Measurements from ENCODE around the gene WDR19.
A peak's percentile ranks its signal among the peaks of the same experiment; 100 is the strongest.
"Not testable (repeated sequence)": the region's sequence is repeated elsewhere in the genome, so short reads cannot be mapped to it uniquely, and the experiment has no call there.

Gene WDR19

DNA sequence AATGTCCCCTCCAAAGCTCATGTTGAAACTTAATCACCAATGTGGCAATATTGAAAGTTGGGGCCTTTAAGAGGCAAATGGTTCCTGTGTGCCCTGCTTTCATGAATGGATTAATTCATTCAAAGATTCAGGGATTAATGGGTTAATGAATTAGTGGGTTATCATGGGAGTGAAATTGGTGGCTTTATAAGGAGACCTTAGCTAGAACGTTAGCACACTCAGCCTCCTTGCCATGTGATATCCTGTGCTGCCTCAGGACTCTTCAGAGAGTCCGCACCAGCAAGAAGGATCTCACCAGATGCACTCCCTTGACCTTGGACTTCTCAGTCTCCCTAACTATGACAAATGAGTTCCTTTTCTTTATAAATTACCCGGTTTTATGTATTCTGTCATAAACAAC, 2.6 kb upstream of the WDR19 start:
- Histone ChIP-seq H3K36me3 (ENCODE audit: control insufficient read depth, insufficient read depth, low read length) (no peaks in the 10 kb centered on the region), H3K9me3 (ENCODE audit: control insufficient read depth, low read length) (no peaks in the 10 kb centered on the region), H3K27me3 (ENCODE audit: control insufficient read depth, insufficient read depth, low read length) (no peaks in the 10 kb centered on the region), H3K4me1 (ENCODE audit: control insufficient read depth, insufficient read depth, low read length) (peaks cover 4% of the 10 kb centered on the region), H3K9ac (ENCODE audit: low read length) (no peak overlapping the region), H3K4me3 (ENCODE audit: low read length) (no peak overlapping the region)

DNA sequence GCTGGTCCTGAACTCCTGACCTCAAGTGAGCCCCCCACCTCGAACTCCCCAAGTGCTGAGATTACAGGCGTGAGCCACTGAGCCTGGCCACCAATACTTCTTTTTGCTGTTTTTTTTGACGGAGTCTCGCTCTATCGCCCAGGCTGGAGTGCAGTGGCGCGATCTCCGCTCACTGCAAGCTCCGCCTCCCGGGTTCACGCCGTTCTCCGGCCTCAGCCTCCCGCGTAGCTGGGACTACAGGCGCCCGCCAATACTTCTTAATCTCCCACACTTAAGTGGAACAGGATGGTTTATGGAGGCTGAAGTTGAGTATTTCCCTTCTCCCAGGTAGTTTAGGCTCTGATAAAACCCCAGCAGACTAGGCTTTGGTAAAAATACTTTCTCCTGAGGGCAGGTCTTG, 1.7 kb upstream of the WDR19 start:
- H3K27me3 ChIP-seq (ENCODE audit: control insufficient read depth, insufficient read depth, low read length); H3K9me3 ChIP-seq (ENCODE audit: control insufficient read depth, low read length); H3K36me3 ChIP-seq (ENCODE audit: control insufficient read depth, insufficient read depth, low read length); H3K4me1 ChIP-seq (ENCODE audit: control insufficient read depth, insufficient read depth, low read length); H3K4me3 ChIP-seq (ENCODE audit: low read length); H3K9ac ChIP-seq (ENCODE audit: low read length): not testable (repeated sequence)

DNA sequence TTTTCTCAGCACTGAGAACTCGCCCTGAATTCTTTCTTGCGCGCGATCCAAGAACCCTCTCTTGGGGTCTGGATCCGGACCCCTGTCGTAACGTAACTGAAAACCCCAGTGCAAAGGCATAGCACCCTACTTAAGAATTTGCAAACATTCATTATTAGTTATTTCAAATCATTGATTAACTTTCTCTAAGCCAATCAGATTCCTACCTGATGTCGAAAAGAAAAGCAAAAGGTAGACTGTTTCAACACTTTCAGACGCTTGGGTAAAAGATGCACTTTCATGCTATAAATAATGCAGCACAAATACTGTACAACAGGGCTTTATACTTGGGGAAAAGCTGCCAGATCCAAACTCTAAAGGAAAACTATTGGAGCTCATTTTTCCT, 817 bp upstream of the WDR19 start:
- peaks cover 4% of the 10 kb centered on the region for H3K4me1 ChIP-seq (ENCODE audit: control insufficient read depth, insufficient read depth, low read length)
- H3K9me3 ChIP-seq (ENCODE audit: control insufficient read depth, low read length) = no peaks in the 10 kb centered on the region
- peak overlapping the region; percentile 7 for H3K4me3 ChIP-seq (ENCODE audit: low read length)
- H3K27me3 ChIP-seq (ENCODE audit: control insufficient read depth, insufficient read depth, low read length) = no peaks in the 10 kb centered on the region
- no peaks in the 10 kb centered on the region for H3K36me3 ChIP-seq (ENCODE audit: control insufficient read depth, insufficient read depth, low read length)
- H3K9ac ChIP-seq (ENCODE audit: low read length) = peak overlapping the region; percentile 3

DNA sequence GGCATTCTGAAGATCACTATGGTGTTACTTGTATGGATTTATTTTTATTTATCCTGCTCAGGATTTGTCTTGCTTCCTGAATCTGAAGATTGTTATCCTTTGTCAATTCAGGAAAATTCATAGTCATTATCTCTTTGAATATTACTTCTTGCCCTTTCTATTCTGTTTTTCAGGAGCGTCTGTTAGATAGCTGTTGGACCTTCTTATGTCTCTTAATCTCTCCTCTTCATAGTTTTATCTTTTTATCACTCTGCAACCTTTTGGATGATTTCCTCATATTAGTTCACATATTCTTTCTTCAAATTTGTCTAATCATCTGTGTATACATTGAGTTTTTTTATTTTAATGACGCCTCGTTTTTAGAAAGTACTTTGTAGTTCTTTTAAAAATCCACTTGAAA, 19.6 kb downstream of the WDR19 start:
- H3K4me3 ChIP-seq (ENCODE audit: low read length) = no peak overlapping the region
- H3K27me3 ChIP-seq (ENCODE audit: control insufficient read depth, insufficient read depth, low read length) = no peaks in the 10 kb centered on the region
- no peaks in the 10 kb centered on the region for H3K9me3 ChIP-seq (ENCODE audit: control insufficient read depth, low read length)
- no peaks in the 10 kb centered on the region for H3K4me1 ChIP-seq (ENCODE audit: control insufficient read depth, insufficient read depth, low read length)
- no peaks in the 10 kb centered on the region for H3K36me3 ChIP-seq (ENCODE audit: control insufficient read depth, insufficient read depth, low read length)
- H3K9ac ChIP-seq (ENCODE audit: low read length) = no peak overlapping the region

DNA sequence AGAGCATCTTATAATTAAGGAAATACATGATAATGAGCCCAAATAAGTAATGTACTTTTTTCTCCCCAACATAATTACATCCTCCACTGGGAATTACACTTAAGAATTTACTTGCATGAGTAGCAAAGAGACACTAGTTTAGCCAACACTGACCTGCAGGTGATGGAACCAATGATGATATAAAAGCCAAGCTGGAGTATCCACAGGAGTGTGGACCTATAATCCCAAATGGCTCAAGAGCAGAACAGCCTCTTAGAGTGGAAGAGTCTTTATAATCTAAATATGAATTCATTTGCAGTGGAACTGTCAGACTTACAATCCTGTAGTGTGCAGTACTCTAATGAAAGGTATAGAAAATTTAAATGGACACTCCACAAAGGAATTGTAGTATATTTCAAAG, 22.2 kb downstream of the WDR19 start:
- Histone ChIP-seq H3K4me3 (ENCODE audit: low read length) (no peak overlapping the region), H3K9me3 (ENCODE audit: control insufficient read depth, low read length) (no peaks in the 10 kb centered on the region), H3K27me3 (ENCODE audit: control insufficient read depth, insufficient read depth, low read length) (no peaks in the 10 kb centered on the region), H3K36me3 (ENCODE audit: control insufficient read depth, insufficient read depth, low read length) (no peaks in the 10 kb centered on the region), H3K4me1 (ENCODE audit: control insufficient read depth, insufficient read depth, low read length) (no peaks in the 10 kb centered on the region), H3K9ac (ENCODE audit: low read length) (no peak overlapping the region)

DNA sequence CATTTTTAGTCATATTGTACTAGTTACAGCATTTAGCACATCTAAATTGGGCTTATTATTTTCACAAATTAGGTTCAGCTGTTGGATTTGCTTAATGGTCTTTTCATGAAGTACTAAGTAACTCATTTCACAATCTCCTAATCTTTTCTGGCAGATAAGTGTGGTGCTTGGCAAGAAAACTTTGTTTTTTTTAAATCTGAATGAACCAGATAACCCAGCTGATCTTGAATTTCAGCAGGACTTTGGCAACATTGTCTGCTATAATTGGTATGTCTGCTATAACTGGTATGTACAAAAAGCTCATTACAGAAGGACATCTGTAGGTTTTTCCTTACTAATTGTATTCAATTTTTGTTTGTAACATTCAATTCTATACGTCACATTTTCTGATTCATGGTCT, 22.7 kb downstream of the WDR19 start:
- Histone ChIP-seq H3K27me3 (ENCODE audit: control insufficient read depth, insufficient read depth, low read length) (no peaks in the 10 kb centered on the region), H3K4me1 (ENCODE audit: control insufficient read depth, insufficient read depth, low read length) (no peaks in the 10 kb centered on the region), H3K4me3 (ENCODE audit: low read length) (no peak overlapping the region), H3K9ac (ENCODE audit: low read length) (no peak overlapping the region), H3K36me3 (ENCODE audit: control insufficient read depth, insufficient read depth, low read length) (no peaks in the 10 kb centered on the region), H3K9me3 (ENCODE audit: control insufficient read depth, low read length) (no peaks in the 10 kb centered on the region)

DNA sequence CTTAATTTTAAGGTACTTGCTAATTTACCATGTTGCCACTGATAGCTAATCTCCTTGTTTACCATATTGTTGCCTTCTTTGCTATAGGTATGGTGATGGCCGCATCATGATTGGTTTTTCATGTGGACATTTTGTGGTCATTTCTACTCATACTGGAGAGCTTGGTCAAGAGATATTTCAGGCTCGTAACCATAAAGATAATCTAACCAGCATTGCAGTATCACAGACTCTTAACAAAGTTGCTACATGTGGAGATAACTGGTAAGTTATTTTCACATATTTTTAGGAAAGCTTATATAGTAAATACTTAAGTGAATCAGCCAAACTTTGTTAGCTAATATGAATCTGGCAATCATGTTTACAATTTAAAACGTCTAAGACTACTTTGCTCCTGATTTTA, 23.1 kb downstream of the WDR19 start:
- H3K4me1 ChIP-seq (ENCODE audit: control insufficient read depth, insufficient read depth, low read length) = no peaks in the 10 kb centered on the region
- H3K27me3 ChIP-seq (ENCODE audit: control insufficient read depth, insufficient read depth, low read length) = no peaks in the 10 kb centered on the region
- no peak overlapping the region for H3K4me3 ChIP-seq (ENCODE audit: low read length)
- H3K9me3 ChIP-seq (ENCODE audit: control insufficient read depth, low read length) = no peaks in the 10 kb centered on the region
- H3K36me3 ChIP-seq (ENCODE audit: control insufficient read depth, insufficient read depth, low read length) = no peaks in the 10 kb centered on the region
- no peak overlapping the region for H3K9ac ChIP-seq (ENCODE audit: low read length)

DNA sequence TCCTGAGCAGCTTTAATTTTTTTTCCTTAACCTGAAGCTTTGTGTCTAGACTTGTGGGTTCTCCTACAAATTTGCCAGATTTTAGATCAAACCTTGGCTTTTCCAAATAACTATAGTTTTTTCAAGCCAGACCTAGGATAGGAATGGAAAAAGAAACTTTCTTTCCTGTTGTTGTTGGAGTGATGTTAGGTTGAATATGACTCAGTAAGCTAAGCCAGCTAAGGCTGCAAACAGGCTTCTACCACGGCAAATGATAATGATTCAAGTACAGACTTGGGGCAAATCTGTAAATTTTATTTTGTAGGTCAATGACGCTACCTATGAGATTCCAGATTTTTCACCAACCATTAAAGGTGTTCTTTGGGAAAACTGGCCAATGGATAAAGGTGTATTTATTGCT, 45.6 kb downstream of the WDR19 start:
- no peak overlapping the region for H3K9ac ChIP-seq (ENCODE audit: low read length)

DNA sequence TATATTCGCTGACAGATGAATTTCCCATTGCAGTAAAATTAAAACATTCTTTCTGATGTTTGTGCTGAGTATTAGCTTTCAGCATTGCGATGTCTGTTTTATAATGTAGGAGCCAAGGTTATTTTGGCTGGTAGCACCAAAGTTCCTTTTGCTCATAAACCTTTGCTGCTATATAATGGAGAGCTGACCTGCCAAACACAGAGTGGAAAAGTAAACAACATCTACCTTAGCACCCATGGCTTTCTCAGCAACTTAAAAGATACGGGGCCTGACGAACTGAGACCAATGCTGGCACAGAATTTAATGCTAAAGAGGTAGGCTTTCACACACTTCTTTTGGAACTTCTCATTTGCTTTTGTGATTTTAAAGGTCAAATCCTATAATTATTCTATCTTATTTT, 46.0 kb downstream of the WDR19 start:
- no peaks in the 10 kb centered on the region for H3K9me3 ChIP-seq (ENCODE audit: control insufficient read depth, low read length)

More for the DNA sequence above, 45.6 kb downstream of the WDR19 start:
- Histone ChIP-seq H3K36me3 (ENCODE audit: control insufficient read depth, insufficient read depth, low read length) (no peaks in the 10 kb centered on the region), H3K4me1 (ENCODE audit: control insufficient read depth, insufficient read depth, low read length) (no peaks in the 10 kb centered on the region), H3K9me3 (ENCODE audit: control insufficient read depth, low read length) (no peaks in the 10 kb centered on the region), H3K4me3 (ENCODE audit: low read length) (no peak overlapping the region), H3K27me3 (ENCODE audit: control insufficient read depth, insufficient read depth, low read length) (no peaks in the 10 kb centered on the region)

DNA sequence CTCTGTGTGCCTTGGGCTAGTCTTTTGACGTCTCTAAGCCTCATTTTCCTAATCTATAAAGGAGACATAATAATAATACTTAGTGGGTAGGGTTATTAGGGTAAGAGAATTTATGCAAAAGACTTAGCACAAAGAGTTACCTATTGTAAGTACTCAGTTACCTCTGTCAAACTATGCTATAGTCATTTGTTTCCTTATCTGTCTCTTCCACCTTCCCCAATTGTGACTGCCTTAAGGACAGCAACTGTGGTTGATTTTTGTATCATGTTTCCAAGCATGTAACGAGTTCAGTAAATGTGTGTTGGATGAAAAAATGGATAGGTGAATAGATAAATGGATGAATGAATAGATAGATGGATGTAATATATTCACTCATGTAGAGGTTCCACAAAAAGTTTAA, 48.1 kb downstream of the WDR19 start:
- H3K4me3 ChIP-seq (ENCODE audit: low read length) = no peak overlapping the region
- H3K4me1 ChIP-seq (ENCODE audit: control insufficient read depth, insufficient read depth, low read length) = no peaks in the 10 kb centered on the region
- H3K9me3 ChIP-seq (ENCODE audit: control insufficient read depth, low read length) = no peaks in the 10 kb centered on the region
- H3K36me3 ChIP-seq (ENCODE audit: control insufficient read depth, insufficient read depth, low read length) = no peaks in the 10 kb centered on the region
- H3K9ac ChIP-seq (ENCODE audit: low read length) = no peak overlapping the region
- no peaks in the 10 kb centered on the region for H3K27me3 ChIP-seq (ENCODE audit: control insufficient read depth, insufficient read depth, low read length)

More for the DNA sequence above, 46.0 kb downstream of the WDR19 start:
- Histone ChIP-seq H3K36me3 (ENCODE audit: control insufficient read depth, insufficient read depth, low read length) (no peaks in the 10 kb centered on the region), H3K9ac (ENCODE audit: low read length) (no peak overlapping the region), H3K4me1 (ENCODE audit: control insufficient read depth, insufficient read depth, low read length) (no peaks in the 10 kb centered on the region), H3K4me3 (ENCODE audit: low read length) (no peak overlapping the region), H3K27me3 (ENCODE audit: control insufficient read depth, insufficient read depth, low read length) (no peaks in the 10 kb centered on the region)

DNA sequence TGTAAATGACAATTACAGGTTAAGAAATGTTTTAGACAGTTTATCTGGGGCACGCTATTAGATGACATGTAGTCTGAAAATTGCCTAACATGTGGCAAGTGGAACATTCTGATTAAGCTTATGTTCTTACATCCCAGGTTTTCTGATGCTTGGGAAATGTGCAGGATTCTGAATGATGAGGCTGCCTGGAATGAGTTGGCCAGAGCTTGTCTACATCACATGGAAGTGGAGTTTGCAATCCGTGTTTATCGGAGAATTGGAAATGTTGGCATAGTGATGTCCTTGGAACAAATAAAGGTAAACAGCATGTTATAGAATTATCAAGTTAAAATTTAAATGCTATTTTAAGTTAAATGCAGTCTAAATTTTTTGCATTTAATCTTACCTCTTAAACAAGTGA, 49.3 kb downstream of the WDR19 start:
- Histone ChIP-seq H3K4me1 (ENCODE audit: control insufficient read depth, insufficient read depth, low read length) (no peaks in the 10 kb centered on the region), H3K4me3 (ENCODE audit: low read length) (no peak overlapping the region), H3K9me3 (ENCODE audit: control insufficient read depth, low read length) (no peaks in the 10 kb centered on the region), H3K36me3 (ENCODE audit: control insufficient read depth, insufficient read depth, low read length) (no peaks in the 10 kb centered on the region), H3K27me3 (ENCODE audit: control insufficient read depth, insufficient read depth, low read length) (no peaks in the 10 kb centered on the region), H3K9ac (ENCODE audit: low read length) (no peak overlapping the region)

DNA sequence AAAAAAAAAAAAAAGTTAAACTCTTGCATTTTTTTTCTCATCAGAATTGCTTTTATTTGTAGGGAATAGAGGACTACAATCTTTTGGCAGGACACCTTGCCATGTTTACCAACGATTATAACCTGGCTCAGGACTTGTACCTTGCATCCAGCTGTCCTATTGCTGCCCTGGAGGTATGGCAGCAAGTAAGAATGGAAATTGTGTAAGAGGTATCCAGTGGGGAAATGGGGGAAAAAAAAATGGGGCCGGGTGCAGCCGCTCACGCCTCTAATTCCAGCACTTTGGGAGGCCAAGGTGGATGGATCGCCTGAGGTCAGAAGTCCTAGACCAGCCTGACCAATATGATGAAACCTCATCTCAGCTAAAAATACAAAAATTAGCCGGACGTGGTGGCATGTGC, 49.8 kb downstream of the WDR19 start:
- Histone ChIP-seq H3K36me3 (ENCODE audit: control insufficient read depth, insufficient read depth, low read length) (no peaks in the 10 kb centered on the region), H3K9ac (ENCODE audit: low read length) (no peak overlapping the region), H3K9me3 (ENCODE audit: control insufficient read depth, low read length) (no peaks in the 10 kb centered on the region), H3K4me3 (ENCODE audit: low read length) (no peak overlapping the region), H3K4me1 (ENCODE audit: control insufficient read depth, insufficient read depth, low read length) (no peaks in the 10 kb centered on the region), H3K27me3 (ENCODE audit: control insufficient read depth, insufficient read depth, low read length) (no peaks in the 10 kb centered on the region)

DNA sequence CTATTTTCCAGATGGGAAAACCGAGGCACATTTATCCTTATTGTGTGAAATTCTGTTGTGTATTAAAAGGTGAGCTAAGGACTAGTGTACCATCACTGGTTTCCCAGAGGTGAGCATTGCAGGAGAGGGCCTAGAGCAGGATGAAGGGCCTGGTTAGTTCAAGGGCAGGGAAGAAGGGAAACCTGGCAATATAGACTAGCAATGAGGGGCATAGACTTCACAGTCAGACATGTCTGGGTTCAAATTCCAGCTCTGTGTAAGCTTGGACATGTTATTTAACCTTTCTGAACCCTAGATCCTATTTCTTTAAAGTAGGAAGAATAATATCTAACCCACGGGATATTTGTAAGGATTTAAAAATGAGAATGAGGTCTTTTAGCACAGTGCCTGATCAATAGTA, 50.8 kb downstream of the WDR19 start:
- Histone ChIP-seq H3K36me3 (ENCODE audit: control insufficient read depth, insufficient read depth, low read length) (no peaks in the 10 kb centered on the region), H3K27me3 (ENCODE audit: control insufficient read depth, insufficient read depth, low read length) (no peaks in the 10 kb centered on the region), H3K4me3 (ENCODE audit: low read length) (no peak overlapping the region), H3K4me1 (ENCODE audit: control insufficient read depth, insufficient read depth, low read length) (no peaks in the 10 kb centered on the region), H3K9ac (ENCODE audit: low read length) (no peak overlapping the region), H3K9me3 (ENCODE audit: control insufficient read depth, low read length) (no peaks in the 10 kb centered on the region)

All from mucosa of stomach (tissue), 1 donor.